SU-DHL-6 (cell line): ENCODE results near the gene GFPT2.

Experiments used
- CTCF ChIP-seq: fragments of 200-600 bp; sonication (generic); IDR thresholded peaks from one replicate; pipeline ENCODE4 v1.5.1; 2017; ENCODE audit warnings: antibody characterized with exemption, mild to moderate bottlenecking, low read length, moderate library complexity; ENCODE audit not compliant: insufficient read depth, poor library complexity, severe bottlenecking
- EZH2phosphoT487 ChIP-seq: fragments of 200-600 bp; sonication (generic), shearing (Covaris generic); conservative IDR thresholded peaks from 2 replicates; pipeline ENCODE4 v1.6.1; 2018; ENCODE audit warnings: mild to moderate bottlenecking, antibody characterized with exemption, low read length, moderate library complexity, mixed read lengths

GRCh38 chr5:180313677-180314505, 39.2 kb downstream of the GFPT2 start:
- TF ChIP-seq CTCF (no peak), EZH2phosphoT487 (no peak)
